K562 (cell line): Measurements from ENCODE around the gene DNAJB2. TPM values are rescaled to one million over a fixed set of nuclear protein-coding genes. Genes with fewer than 3 reads are reported as not detected.
"Not testable (repeated sequence)": the region's sequence is repeated elsewhere in the genome, so short reads cannot be mapped to it uniquely, and the experiment has no call there.

Experiments used
- ATAC-seq: fragments of 200-7000 bp; cut with Tn5 transposase; 3 replicates; pipeline ENCODE4 v1.9.1; 2020; ENCODE audit warnings: moderate library complexity
- BruUV-seq: library from RNA; stranded (reverse); fragments of 400-500 nt; replicated peaks from 2 replicates; lab custom pipeline; 2021; lab: Mats Ljungman, UMichigan
- CTCF ChIA-PET: fragments of 300-600 bp; formaldehyde crosslinking; extraction: SDS; loops from one replicate; lab custom pipeline; 2021; ENCODE audit warnings: low intra/inter-chr PET ratio; lab: Yijun Ruan, JAX
- POLR2A ChIA-PET: fragments of 300-600, 350-650 bp; sonication (Branson Sonifier 250); formaldehyde crosslinking; extraction: SDS; loops from one replicate; lab custom pipeline; 2021; ENCODE audit warnings: antibody characterized with exemption, inconsistent platforms; lab: Yijun Ruan, JAX
- DNase-seq, 4 experiments: peaks; one replicate each; pipeline versions ENCODE4 v3.0.0 to v3.0.0-alpha.2; 2011 to 2018; ENCODE audit warnings: low spot score in 3 of 4, mixed read lengths in 3 of 4; ENCODE audit errors: extremely low read depth in 1 of 4
- FAIRE-seq: peaks from 2 replicates; lab custom pipeline; 2011; peaks lifted over from hg19 to GRCh38; lab: Jason Lieb, UNC
- H2AFZ ChIP-seq: 2 replicates; pipeline ENCODE4 v1.6.0; 2011; ENCODE audit warnings: low read depth, low read length, control low read depth, inconsistent platforms
- H3K27ac ChIP-seq: fragments of 200-600 bp; 3 replicates; pipeline ENCODE4 v1.8.0; 2011; ENCODE audit warnings: low read depth, mild to moderate bottlenecking, control low read depth, inconsistent platforms, low read length, moderate library complexity, mixed read lengths; ENCODE audit errors: extremely low read depth
- H3K27me3 ChIP-seq, 2 experiments: fragments of 300-600 bp in 1 of 2; 2 replicates in 1 of 2; 3 replicates in 1 of 2; pipeline versions ENCODE4 v1.6.0 to v1.8.0; 2011; ENCODE audit warnings: inconsistent platforms in 2 of 2, low read length in 2 of 2, mild to moderate bottlenecking in 1 of 2, mixed read lengths in 1 of 2, moderate library complexity in 1 of 2; ENCODE audit not compliant: control insufficient read depth in 2 of 2, insufficient read depth in 2 of 2
- H3K36me3 ChIP-seq: fragments of 300-600 bp; 3 replicates; pipeline ENCODE4 v1.8.0; 2011; ENCODE audit warnings: mild to moderate bottlenecking, low read length, inconsistent platforms; ENCODE audit not compliant: control insufficient read depth, insufficient read depth
- H3K4me1 ChIP-seq, 2 experiments: fragments of 200-600 bp in 1 of 2; replicated peaks in 1 of 2; 2 replicates in 1 of 2; 3 replicates in 1 of 2; pipeline versions ENCODE4 v1.5.1 to v1.8.0; 2011; ENCODE audit warnings: inconsistent platforms in 2 of 2, low read length in 2 of 2, mild to moderate bottlenecking in 1 of 2, mixed read lengths in 1 of 2, moderate library complexity in 1 of 2; ENCODE audit not compliant: control insufficient read depth in 2 of 2, insufficient read depth in 2 of 2
- H3K4me2 ChIP-seq: 2 replicates; pipeline ENCODE4 v1.6.1; 2011; ENCODE audit warnings: low read length, control low read depth, inconsistent platforms, mixed read lengths; ENCODE audit not compliant: insufficient read depth
- H3K4me3 ChIP-seq: fragments of 200-600 bp; sonication (generic), shearing (Covaris generic); 2 replicates; pipeline ENCODE4 v1.5.1; 2016; ENCODE audit warnings: control low read depth, inconsistent platforms
- H3K79me2 ChIP-seq: fragments of 200-600 bp; 3 replicates; pipeline ENCODE4 v1.8.0; 2011; ENCODE audit warnings: low read length, inconsistent platforms; ENCODE audit not compliant: control insufficient read depth, insufficient read depth
- H3K9ac ChIP-seq, 2 experiments: 2 replicates each; pipeline versions ENCODE4 v1.6.0 to v1.6.1; 2011; ENCODE audit warnings: low read depth in 2 of 2, low read length in 2 of 2, control low read depth in 1 of 2, inconsistent platforms in 1 of 2, mild to moderate bottlenecking in 1 of 2, mixed read lengths in 1 of 2; ENCODE audit not compliant: insufficient read depth in 1 of 2
- H3K9me1 ChIP-seq: one replicate; pipeline ENCODE4 v1.6.0; 2011; ENCODE audit warnings: inconsistent platforms, mild to moderate bottlenecking, low read length, moderate library complexity; ENCODE audit not compliant: control insufficient read depth, insufficient read depth
- H3K9me3 ChIP-seq: replicated peaks from 2 replicates; pipeline ENCODE4 v1.5.1; 2011; ENCODE audit warnings: low read depth, low read length, inconsistent platforms; ENCODE audit not compliant: control insufficient read depth, insufficient read depth
- H4K20me1 ChIP-seq: replicated peaks from 2 replicates; pipeline ENCODE4 v1.6.1; 2011; ENCODE audit warnings: low read length, inconsistent platforms, mixed read lengths; ENCODE audit not compliant: control insufficient read depth, insufficient read depth
- ATF7 ChIP-seq: fragments of 450-650 bp; IDR thresholded peaks from 2 replicates; pipeline ENCODE4 v1.7.1; 2014; ENCODE audit warnings: mild to moderate bottlenecking, moderate library complexity
- C11orf30 ChIP-seq: fragments of 450-650 bp; IDR thresholded peaks from 2 replicates; pipeline ENCODE4 v1.6.1; 2016; ENCODE audit warnings: low read depth, mild to moderate bottlenecking
- CBFA2T3 ChIP-seq: fragments of 450-650 bp; IDR thresholded peaks from 2 replicates; pipeline ENCODE4 v1.6.1; 2017
- CBX1 ChIP-seq: sonication (generic); IDR thresholded peaks from 2 replicates; pipeline ENCODE4 v1.6.1; 2016; ENCODE audit warnings: antibody characterized with exemption, low read depth, mild to moderate bottlenecking
- CREM ChIP-seq: IDR thresholded peaks from 2 replicates; pipeline ENCODE4 v1.6.1; 2014; ENCODE audit warnings: antibody characterized with exemption, low read depth
- DPF2 ChIP-seq: fragments of 450-650 bp; IDR thresholded peaks from 2 replicates; pipeline ENCODE4 v1.6.1; 2016
- EP300 ChIP-seq: IDR thresholded peaks from 2 replicates; pipeline ENCODE4 v1.6.1; 2012; ENCODE audit warnings: low read length, improper control_type of control experiment
- JUNB ChIP-seq: fragments of 450-650 bp; formaldehyde crosslinking; conservative IDR thresholded peaks from 2 replicates; pipeline ENCODE4 v1.4.0; 2020; ENCODE audit warnings: mild to moderate bottlenecking
- MAFF ChIP-seq: IDR thresholded peaks from 2 replicates; pipeline ENCODE4 v1.6.1; 2012; ENCODE audit warnings: low read length, improper control_type of control experiment
- MAFK ChIP-seq: IDR thresholded peaks from 2 replicates; pipeline ENCODE4 v1.6.1; 2011; ENCODE audit warnings: low read length, improper control_type of control experiment
- MTA3 ChIP-seq: fragments of 450-650 bp; formaldehyde crosslinking; IDR thresholded peaks from 2 replicates; pipeline ENCODE4 v1.6.1; 2017; ENCODE audit warnings: mild to moderate bottlenecking, borderline replicate concordance
- NCOA4 ChIP-seq: fragments of 450-650 bp; IDR thresholded peaks from 2 replicates; pipeline ENCODE4 v1.6.1; 2018; ENCODE audit warnings: mild to moderate bottlenecking; ENCODE audit not compliant: partially characterized antibody
- NFE2L1 ChIP-seq: fragments of 450-650 bp; IDR thresholded peaks from 2 replicates; pipeline ENCODE4 v1.6.1; 2016; ENCODE audit warnings: missing genetic modification characterization, low read depth, mild to moderate bottlenecking, missing compliant biosample characterization, moderate library complexity, borderline replicate concordance
- STAT5B ChIP-seq: fragments of 250-450 bp; sonication (Bioruptor Pico); IDR thresholded peaks from 2 replicates; pipeline ENCODE4 v1.8.0; 2021; ENCODE audit warnings: mild to moderate bottlenecking, inconsistent platforms
- ZBTB8A ChIP-seq: fragments of 450-650 bp; IDR thresholded peaks from 2 replicates; pipeline ENCODE4 v1.6.1; 2018; ENCODE audit warnings: mild to moderate bottlenecking, moderate library complexity; ENCODE audit not compliant: partially characterized antibody
- ZNF184 ChIP-seq: sonication (generic); formaldehyde crosslinking; IDR thresholded peaks from 2 replicates; pipeline ENCODE4 v1.5.0; 2020; ENCODE audit warnings: missing genetic modification reagents
- ZNF436 ChIP-seq: fragments of 250-450, 450-650 bp; sonication (Bioruptor Pico); formaldehyde crosslinking; IDR thresholded peaks from 2 replicates; pipeline ENCODE4 v1.7.0; 2020; ENCODE audit warnings: mild to moderate bottlenecking
- ZSCAN32 ChIP-seq: fragments of 450-650 bp; formaldehyde crosslinking; IDR thresholded peaks from 2 replicates; pipeline ENCODE4 v1.4.0; 2020; ENCODE audit warnings: mild to moderate bottlenecking, moderate library complexity
- WGBS: fragments of 100-300 bp; shearing (Covaris generic); methylation state at CpG from one replicate; pipeline ENCODE4 v1.1.6; 2016; ENCODE audit warnings: low coverage, mixed read lengths; ENCODE audit not compliant: insufficient coverage; ENCODE audit errors: missing lambda C conversion rate; 5-methylcytosine and 5-hydroxymethylcytosine counted together
- in situ Hi-C: fragments of 300-500 bp; cut with MboI; formaldehyde crosslinking; loops from 4 replicates; pipeline ENCODE4 v1.15.0; 2018; ENCODE audit warnings: inconsistent platforms, mixed read lengths
- intact Hi-C: fragments of 100-400 bp; cut with micrococcal nuclease; formaldehyde crosslinking; loops from 2 replicates; pipeline ENCODE4 v1.14.2; 2022
- polyA plus RNA-seq, 8 experiments: library from polyadenylated mRNA; depleted of rRNA in 4 of 8; stranded (reverse) in 5 of 8; unstranded in 3 of 8; fragments of >200 nt; fragmentation: Nextera tagmentation in 2 of 8; fragmentation: Illumina TruSeq in 1 of 8; extraction: Ambion mirVana in 2 of 8; extraction: Trizol in 1 of 8; gene quantifications; 2 replicates each; pipeline versions ENCODE4 v1.2.1 to v1.2.3, GENCODE V29; 2011 to 2014; ENCODE audit warnings: inconsistent platforms in 1 of 8, missing spikeins in 1 of 8
- total RNA-seq, 7 experiments: library from RNA; depleted of rRNA in 6 of 7; stranded (reverse); fragments of >200 nt in 6 of 7; fragmentation: Illumina TruSeq in 2 of 7; extraction: Trizol in 2 of 7; gene quantifications; 2 replicates each; pipeline versions ENCODE4 v1.2.1 to v1.2.3, GENCODE V29; 2011 to 2021; ENCODE audit warnings: low replicate concordance in 1 of 7

The DNAJB2 gene
- total and polyA plus RNA-seq, 9 of the 15 experiments (the other 6 are each of a cell fraction or from before 2014, with no cell fraction given) = 0.08 to 3.0 (median 2.2) TPM; not detected in 1

- H3K27ac ChIP-seq, H3K9me1 ChIP-seq, ATAC-seq, H3K79me2 ChIP-seq, H4K20me1 ChIP-seq, FAIRE-seq, H3K27me3 ChIP-seq, CTCF ChIA-PET, H3K9me3 ChIP-seq, in situ Hi-C loops, DNase-seq, H3K4me2 ChIP-seq, H3K36me3 ChIP-seq, intact Hi-C loops, BruUV-seq, H3K9ac ChIP-seq, H3K4me3 ChIP-seq, H2AFZ ChIP-seq: not testable (repeated sequence)
- H3K4me1 ChIP-seq = peaks cover 7 to 16% of the 10 kb centered on the region in 2 experiments; a peak in 4 of 5 replicates
- WGBS = 61% methylated on average over 10 of the region's 10 CpGs
- POLR2A ChIA-PET = interaction anchor here (1.2 kb wide), 1 partner anchor 14 kb away, joined by 7 read pairs; the partner anchor contains the start of genes GLB1L and STK16
Measured at GRCh38 chr2:219258942-219259341, 20.2 kb upstream of the DNAJB2 start.

DNA sequence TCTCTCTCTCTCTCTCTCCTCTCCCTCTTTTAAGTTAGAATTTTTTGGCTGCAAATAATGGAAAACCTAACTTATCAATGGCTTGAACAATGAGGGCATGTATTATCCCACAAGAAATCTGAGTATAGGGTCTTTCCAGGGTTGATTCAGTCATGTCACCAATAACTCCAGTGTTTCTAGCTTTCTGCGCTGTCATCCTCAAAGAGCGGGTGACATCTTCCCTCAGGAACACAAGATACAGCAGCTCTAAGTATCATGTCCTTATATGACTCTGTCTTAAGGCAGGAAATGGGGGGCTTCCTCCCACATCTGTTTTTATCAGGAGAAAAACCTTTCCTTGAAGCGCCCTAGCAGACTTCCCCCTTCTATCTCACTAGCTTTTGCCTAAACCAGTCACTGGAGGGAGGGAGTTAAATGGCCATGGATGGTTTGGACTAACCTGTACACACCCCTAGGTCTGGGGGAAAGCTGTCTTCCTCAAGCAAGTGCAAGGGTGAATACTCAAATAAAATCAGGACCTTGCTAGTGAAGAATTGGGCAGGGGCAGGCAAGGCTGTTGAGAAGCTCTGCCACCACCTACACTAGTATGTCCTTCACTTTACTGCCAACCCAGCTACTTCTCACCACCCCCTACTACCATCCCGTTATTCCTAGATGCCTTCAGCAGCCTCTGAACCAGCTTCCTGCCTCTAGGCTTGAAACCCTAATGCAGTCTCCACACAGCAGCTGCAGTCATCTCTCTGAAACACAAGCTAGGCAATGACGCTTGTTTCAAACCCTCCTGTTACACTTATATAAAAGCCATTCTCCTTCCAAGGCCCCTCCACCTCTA, 17.9 kb upstream of the DNAJB2 start:
- H2AFZ ChIP-seq = peak overlapping the region; percentile 77
- H3K27ac ChIP-seq = peak overlapping the region; percentile 56
- H3K9ac ChIP-seq = peak overlapping the region in 1 of 2 experiments; percentile 36; a peak in 1 of 4 replicates
- intact Hi-C loops (no loop called here), in situ Hi-C loops (no loop called here)
- peaks cover 4 to 21% of the 10 kb centered on the region in 2 experiments; a peak in 3 of 5 replicates for H3K4me1 ChIP-seq
- no peaks in the 10 kb centered on the region for H3K36me3 ChIP-seq
- BruUV-seq = no TSS peak
- CTCF ChIA-PET = no interaction called here
- peak overlapping the region; percentile 20; the same call in 1 of the 2 replicates for H3K4me2 ChIP-seq
- POLR2A ChIA-PET = interaction anchor here (0.7 to 3.3 kb wide), 7 partner anchors 9 to 43 kb away, joined by 3 to 22 read pairs (median 6); partner anchors contain the start of genes ABCB6 and ANKZF1
- no peaks in the 10 kb centered on the region for H3K79me2 ChIP-seq
- H3K27me3 ChIP-seq = no peaks in the 10 kb centered on the region
- no peaks in the 10 kb centered on the region for H3K9me3 ChIP-seq
- FAIRE-seq (peak; percentile 32), DNase-seq (peak in 2 of 4 experiments; percentile 16 to 41), ATAC-seq (peak; percentile 71)
- 36% methylated on average over 5 of the region's 5 CpGs for WGBS
- no peaks in the 10 kb centered on the region for H3K9me1 ChIP-seq
- H3K4me3 ChIP-seq = no peak overlapping the region
- no peaks in the 10 kb centered on the region for H4K20me1 ChIP-seq
- TF ChIP-seq MTA3 (0 out of 2 replicates have a peak, but pooled peaks have one; percentile 16), CBX1 (no peak), STAT5B (no peak), ZNF436 (CRISPR knock-in tag) (no peak), MAFK (0 out of 2 replicates have a peak, but pooled peaks have one; percentile 24), CREM (no peak), NFE2L1 (no peak), C11orf30 (peak; percentile 22; the same call in 1 of the 2 replicates), ZBTB8A (no peak), MAFF (0 out of 2 replicates have a peak, but pooled peaks have one; percentile 19), NCOA4 (no peak), JUNB (CRISPR knock-in tag) (no peak), EP300 (peak; percentile 28; the same call in 1 of the 2 replicates), ATF7 (peak; percentile 43; the same call in 1 of the 2 replicates), ZNF184 (CRISPR knock-in tag) (no peak), ZSCAN32 (no peak), DPF2 (peak; percentile 12; the same call in 1 of the 2 replicates), CBFA2T3 (peak; percentile 52)
